NCI-H2171 (cell line): ENCODE measurements around the gene TEKT3.

Experiments
- DNase-seq: peaks from one replicate; lab custom pipeline; 2025; lab: John Stamatoyannopoulos, UW

The TEKT3 gene

GRCh38 chr17:15291674-15292361, 49.6 kb downstream of the TEKT3 start:
- DNase-seq: no peak

GRCh38 chr17:15290605-15291004, 50.8 kb downstream of the TEKT3 start:
- no peak for DNase-seq

- DNase-seq: no peak
These were observed 51.9 kb downstream of the TEKT3 start for GRCh38 chr17:15289285-15290183.

- no peak for DNase-seq
These were observed 52.5 kb downstream of the TEKT3 start for GRCh38 chr17:15288859-15289258.

GRCh38 chr17:15287538-15288267, 53.7 kb downstream of the TEKT3 start:
- no peak for DNase-seq

- no peak for DNase-seq
These were observed 55.9 kb downstream of the TEKT3 start for GRCh38 chr17:15285466-15285865.

- no peak for DNase-seq
These were observed 56.9 kb downstream of the TEKT3 start for GRCh38 chr17:15284537-15284936.

- no peak for DNase-seq
These were observed 57.3 kb downstream of the TEKT3 start for GRCh38 chr17:15284107-15284506.

- DNase-seq: no peak
These were observed 59.5 kb downstream of the TEKT3 start for GRCh38 chr17:15281909-15282308.

GRCh38 chr17:15278924-15279477, 62.4 kb downstream of the TEKT3 start:
- no peak for DNase-seq

- no peak for DNase-seq
These were observed 63.0 kb downstream of the TEKT3 start for GRCh38 chr17:15278380-15278779.

GRCh38 chr17:15274017-15274416, 67.4 kb downstream of the TEKT3 start:
- DNase-seq: no peak

GRCh38 chr17:15273141-15273793, 68.1 kb downstream of the TEKT3 start:
- no peak for DNase-seq

GRCh38 chr17:15271741-15272140, 69.7 kb downstream of the TEKT3 start:
- no peak for DNase-seq

- DNase-seq: no peak
These were observed 70.6 kb downstream of the TEKT3 start for GRCh38 chr17:15270628-15271381.

GRCh38 chr17:15269780-15270089, 71.7 kb downstream of the TEKT3 start:
- DNase-seq: no peak

- no peak for DNase-seq
These were observed 72.2 kb downstream of the TEKT3 start for GRCh38 chr17:15269087-15269779.

- no peak for DNase-seq
These were observed 72.9 kb downstream of the TEKT3 start for GRCh38 chr17:15268461-15268860.

GRCh38 chr17:15267996-15268395, 73.4 kb downstream of the TEKT3 start:
- no peak for DNase-seq

GRCh38 chr17:15266325-15267125, 74.9 kb downstream of the TEKT3 start:
- DNase-seq: no peak
